Right cardiac atrium (tissue), 5 donors: ENCODE results near the gene RAB5B. TPM values are rescaled to one million over a fixed set of nuclear protein-coding genes. Genes with fewer than 3 reads are reported as not detected.
"Not testable (repeated sequence)": the region's sequence is repeated elsewhere in the genome, so short reads cannot be mapped to it uniquely, and the experiment has no call there.

ENCODE experiments used
- ATAC-seq, 2 donors: fragments of 200-7000 bp; cut with Tn5 transposase; one replicate each; pipeline versions ENCODE4 v1.8.0 to v1.9.1; 2020; ENCODE audit warnings: moderate library complexity in 2 of 2, mild to moderate bottlenecking in 1 of 2
- DNase-seq, 3 donors: peaks; one replicate each; pipeline ENCODE4 v3.0.0-alpha.2; 2020
- H3K27ac ChIP-seq: one replicate; pipeline ENCODE4 v1.5.1; 2013; ENCODE audit warnings: mild to moderate bottlenecking, low read length, control low read depth, moderate library complexity
- H3K27me3 ChIP-seq: one replicate; pipeline ENCODE4 v1.6.1; 2013; ENCODE audit not compliant: control insufficient read depth, insufficient read depth
- H3K4me1 ChIP-seq: one replicate; pipeline ENCODE4 v1.6.1; 2013; ENCODE audit warnings: low read length; ENCODE audit not compliant: control insufficient read depth, insufficient read depth
- H3K4me3 ChIP-seq: one replicate; pipeline ENCODE4 v1.5.1; 2013; ENCODE audit warnings: low read length, control low read depth
- H3K9me3 ChIP-seq: one replicate; pipeline ENCODE4 v1.6.1; 2013; ENCODE audit warnings: low read length; ENCODE audit not compliant: control insufficient read depth
- WGBS: extraction: QIAGEN DNeasy Blood & Tissue Kit; methylation state at CpG from one replicate; pipeline ENCODE4 v1.1.7; 2013; 5-methylcytosine and 5-hydroxymethylcytosine counted together
- intact Hi-C, 4 donors: fragments of 100-400 bp; cut with DNase I; formaldehyde crosslinking; loops; one replicate each; pipeline versions ENCODE4 v1.11.0 to v1.14.0; 2022 to 2023
- polyA plus RNA-seq: library from polyadenylated mRNA; stranded (reverse); fragments of 200-250 nt; gene quantifications from one replicate; pipeline ENCODE4 v1.2.3, GENCODE V29; 2013
- total RNA-seq, 4 donors: library from RNA; stranded (reverse); fragmentation: NEBNext Ultra II Directional; extraction: Animal tissue kit (Norgen Biotek cat#: 25700); gene quantifications; one replicate each; pipeline ENCODE4 v1.2.1, GENCODE V29; 2021
- donor health status: healthy with polysubstance abuse.
- donor health status: DM: no; HTN: yes; CAD: no.
- donor health status: DM: no; HTN: no; CAD: no.
- donor health status: DM: no; HTN: yes; CAD: no; lungs with severe emphysema.
- donor health status: DM: yes; HTN: yes; CAD: no.

Gene RAB5B
- total and polyA plus RNA-seq, 5 donors, result 86.4 to 132 (median 113) TPM

DNA sequence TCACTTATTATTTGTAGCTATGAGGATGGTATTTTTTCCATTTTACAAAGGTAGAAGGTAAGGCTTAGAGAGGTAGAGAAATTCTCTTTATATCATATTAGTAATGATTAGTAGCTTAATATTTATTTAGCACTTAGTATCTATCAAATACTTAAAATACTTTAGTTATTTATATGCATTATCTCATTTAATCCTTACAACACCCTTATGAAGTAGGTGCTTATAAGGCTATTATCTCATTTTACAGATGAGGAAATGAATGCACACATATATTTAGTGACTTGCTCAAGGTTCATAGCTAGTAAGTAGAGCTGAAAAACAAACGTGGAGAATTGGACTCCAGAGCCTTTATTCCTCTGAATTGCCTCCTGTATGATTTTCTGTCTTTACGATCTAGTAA is 11.0 kb downstream of the RAB5B start:
- Histone ChIP-seq H3K27me3 (no peaks in the 10 kb centered on the region), H3K9me3 (no peaks in the 10 kb centered on the region), H3K27ac (no peak overlapping the region), H3K4me3 (no peak overlapping the region), H3K4me1 (peaks cover 2% of the 10 kb centered on the region)
- DNase-seq (no peak), ATAC-seq (no peak)
- 67% methylated on average over 2 of the region's 2 CpGs for WGBS
- intact Hi-C loops, result no loop called here

- Histone ChIP-seq H3K4me3 (no peak overlapping the region), H3K27me3 (no peaks in the 10 kb centered on the region), H3K27ac (no peak overlapping the region), H3K4me1 (peaks cover 2% of the 10 kb centered on the region), H3K9me3 (no peaks in the 10 kb centered on the region)
- intact Hi-C loops, result no loop called here
- 90% methylated on average over 4 of the region's 4 CpGs for WGBS
- no peak for ATAC-seq
- DNase-seq, result no peak
These were observed 11.5 kb downstream of the RAB5B start for GRCh38 chr12:55985341-55985740.

DNA sequence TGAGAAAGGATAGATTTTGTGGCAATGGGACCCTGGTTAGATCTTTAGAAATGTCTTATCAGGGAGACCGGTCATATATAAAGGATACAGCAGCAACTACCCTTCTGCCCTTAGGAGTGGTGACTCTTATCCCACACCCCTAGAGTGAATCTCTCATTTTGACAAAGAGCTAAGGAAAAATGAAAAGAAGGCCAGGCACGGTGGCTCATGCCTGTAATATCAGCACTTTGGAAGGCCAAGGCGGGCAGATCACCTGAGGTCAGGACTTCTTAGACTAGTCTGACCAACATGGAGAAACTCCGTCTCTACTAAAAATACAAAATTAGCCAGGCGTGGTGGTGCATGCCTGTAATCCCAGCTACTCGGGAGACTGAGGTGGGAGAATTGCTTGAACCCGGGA is 12.1 kb downstream of the RAB5B start:
- H3K4me1 ChIP-seq, H3K9me3 ChIP-seq, H3K4me3 ChIP-seq, intact Hi-C loops, ATAC-seq, H3K27ac ChIP-seq, H3K27me3 ChIP-seq, DNase-seq: not testable (repeated sequence)
- WGBS, result 90% methylated on average over 7 of the region's 7 CpGs

GRCh38 chr12:55991110-55991509 is 17.2 kb downstream of the RAB5B start:
- no peak for DNase-seq
- 84% methylated on average over 3 of the region's 3 CpGs for WGBS
- H3K9me3 ChIP-seq, result no peaks in the 10 kb centered on the region
- no peaks in the 10 kb centered on the region for H3K4me1 ChIP-seq
- intact Hi-C loops, result loop anchor here in 1 of 4 donors (10.0 kb wide), 1 partner anchor 54 kb away; the partner anchor contains the start of gene RPS26
- no peaks in the 10 kb centered on the region for H3K27me3 ChIP-seq
- no peak overlapping the region for H3K4me3 ChIP-seq
- H3K27ac ChIP-seq, result no peak overlapping the region
- no peak for ATAC-seq

DNA sequence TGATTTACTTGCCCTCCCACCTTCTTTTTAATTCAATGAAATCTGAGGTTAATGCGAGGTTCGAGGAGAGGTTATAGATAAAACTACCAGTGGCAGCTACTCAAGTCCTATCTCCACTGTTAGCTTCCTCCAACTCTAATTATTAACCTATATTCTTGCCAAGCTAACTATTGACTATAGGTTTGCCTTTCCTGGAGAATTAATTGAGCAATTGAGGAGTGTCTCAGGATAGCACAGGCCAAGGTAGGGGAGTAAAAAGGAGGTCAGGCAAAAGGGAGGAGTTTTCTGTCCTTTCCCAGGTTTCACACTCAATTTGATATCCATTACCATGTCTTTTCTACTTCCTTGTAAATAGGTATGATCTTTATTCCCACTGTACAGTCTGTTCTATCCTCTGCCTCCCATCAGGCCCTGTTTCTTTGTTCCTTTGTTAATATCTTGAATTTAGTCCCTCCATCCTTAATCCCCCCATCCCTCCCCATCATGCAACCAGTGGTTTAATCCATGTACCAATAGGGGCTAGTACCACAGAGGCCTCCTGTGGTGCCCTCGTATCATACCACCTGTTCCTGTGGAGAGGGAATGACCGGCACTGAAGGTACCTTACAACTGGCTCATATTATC is 19.5 kb downstream of the RAB5B start:
- intact Hi-C loops, result loop anchor here in 1 of 4 donors (10.0 kb wide), 1 partner anchor 51 kb away; the partner anchor contains the start of gene RPS26
- ATAC-seq, result no peak
- Histone ChIP-seq H3K4me1 (no peaks in the 10 kb centered on the region), H3K27me3 (no peaks in the 10 kb centered on the region), H3K27ac (no peak overlapping the region), H3K4me3 (no peak overlapping the region), H3K9me3 (no peaks in the 10 kb centered on the region)
- no peak for DNase-seq
- WGBS, result 76% methylated on average over 4 of the region's 4 CpGs

DNA sequence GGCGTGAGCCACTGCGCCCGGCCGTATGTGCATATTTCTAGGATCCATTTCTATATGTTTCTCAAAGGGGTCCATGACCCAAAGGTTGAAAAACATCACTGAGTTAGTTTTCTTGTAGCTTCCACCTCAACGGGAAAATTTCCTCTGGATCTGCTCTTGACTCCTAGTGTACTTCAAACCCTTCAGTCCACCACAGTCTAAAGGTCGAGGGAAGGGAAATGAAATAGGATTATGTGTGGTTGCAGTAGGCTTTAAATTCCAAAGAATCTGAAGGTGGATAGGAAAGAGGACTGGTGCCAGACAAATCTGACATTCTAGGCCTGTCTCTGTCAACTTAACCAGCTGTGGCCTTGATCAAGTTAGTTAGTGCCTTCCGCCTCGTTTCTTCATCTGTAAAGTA is 21.5 kb downstream of the RAB5B start:
- Histone ChIP-seq H3K4me1 (no peaks in the 10 kb centered on the region), H3K9me3 (no peaks in the 10 kb centered on the region), H3K27me3 (no peaks in the 10 kb centered on the region), H3K27ac (no peak overlapping the region), H3K4me3 (no peak overlapping the region)
- intact Hi-C loops, result loop anchor here in 3 of 4 donors (5.0 to 10.0 kb wide), 2 partner anchors 47 to 49 kb away; partner anchors contain the start of gene RPS26 (in 3 of the 3)
- no peak for ATAC-seq
- 78% methylated on average over 8 of the region's 8 CpGs for WGBS
- no peak for DNase-seq

GRCh38 chr12:55996201-55996714 is 22.4 kb downstream of the RAB5B start:
- WGBS, result 24% methylated on average over 14 of the region's 14 CpGs

GRCh38 chr12:55996715-55997534 is 23.0 kb downstream of the RAB5B start, which contains the start of gene SUOX:
Gene SUOX (plus strand): TSS chr12:55997276. CDS start chr12:56002222, 4,946 bp downstream.
- Histone ChIP-seq H3K9me3 (no peaks in the 10 kb centered on the region), H3K4me3 (peak within 1 kb of the TSS; percentile 41), H3K27ac (peak within 1 kb of the TSS; percentile 42), H3K4me1 (no peaks in the 10 kb centered on the region), H3K27me3 (no peaks in the 10 kb centered on the region)
- ATAC-seq (peak; percentile 99), DNase-seq (peak; percentile 97 to 99 (median 98))
- WGBS, result 2% methylated on average over 27 of the region's 27 CpGs
- intact Hi-C loops, result loop anchor here in 3 of 4 donors (5.0 to 10.0 kb wide), 2 partner anchors 45 to 48 kb away; partner anchors contain the start of gene RPS26 (in 3 of the 3)

More at GRCh38 chr12:55996201-55996714, 22.4 kb downstream of the RAB5B start:
- no peaks in the 10 kb centered on the region for H3K9me3 ChIP-seq
- intact Hi-C loops, result loop anchor here in 3 of 4 donors (5.0 to 10.0 kb wide), 2 partner anchors 46 to 49 kb away; partner anchors contain the start of gene RPS26 (in 3 of the 3)
- peak in 2 of 3 donors; percentile 68 for DNase-seq
- no peaks in the 10 kb centered on the region for H3K4me1 ChIP-seq
- H3K27me3 ChIP-seq, result no peaks in the 10 kb centered on the region
- peak overlapping the region; percentile 41 for H3K4me3 ChIP-seq
- ATAC-seq, result peak; percentile 35 to 53
- peak overlapping the region; percentile 42 for H3K27ac ChIP-seq

DNA sequence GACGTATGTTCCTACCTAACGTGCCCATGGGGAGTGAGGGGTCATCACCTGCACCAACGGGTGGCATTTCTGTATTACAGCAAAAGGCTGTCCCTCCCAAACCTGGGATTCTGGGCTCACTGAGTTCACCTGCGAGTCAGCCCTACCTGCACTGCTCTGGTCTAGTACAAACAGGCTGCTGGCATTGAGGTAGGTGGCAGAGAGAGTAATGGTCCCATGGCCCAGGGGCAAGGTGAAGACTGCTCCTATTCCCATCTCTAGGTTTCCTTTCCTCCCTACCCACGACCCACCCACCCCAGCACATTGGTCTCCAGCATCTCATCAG is 23.6 kb downstream of the RAB5B start:
- H3K4me1 ChIP-seq, result no peaks in the 10 kb centered on the region
- peak overlapping the region; percentile 33 for H3K27ac ChIP-seq
- ATAC-seq (no peak), DNase-seq (no peak)
- intact Hi-C loops, result loop anchor here in 3 of 4 donors (5.0 to 10.0 kb wide), 2 partner anchors 45 to 47 kb away; partner anchors contain the start of gene RPS26 (in 3 of the 3)
- 1% methylated on average over 5 of the region's 5 CpGs for WGBS
- H3K4me3 ChIP-seq, result peak overlapping the region; percentile 41
- H3K27me3 ChIP-seq, result no peaks in the 10 kb centered on the region
- H3K9me3 ChIP-seq, result no peaks in the 10 kb centered on the region

- not testable (repeated sequence) for DNase-seq, H3K27me3 ChIP-seq, H3K4me1 ChIP-seq, H3K4me3 ChIP-seq, ATAC-seq, H3K27ac ChIP-seq, H3K9me3 ChIP-seq
- intact Hi-C loops, result loop anchor here in 3 of 4 donors (5.0 to 10.0 kb wide), 2 partner anchors 43 to 45 kb away; partner anchors contain the start of gene RPS26 (in 3 of the 3)
- 68% methylated on average over 6 of the region's 6 CpGs for WGBS
These were observed 25.6 kb downstream of the RAB5B start for GRCh38 chr12:55999522-55999921.
